Measurements from ENCODE around the gene ZMYND19. TPM values are rescaled to one million over a fixed set of nuclear protein-coding genes. Genes with fewer than 3 reads are reported as not detected.

The ZMYND19 gene
- total RNA-seq, 4 donors from 2014 or later = 5.8 to 15.2 (median 11.8) TPM

DNA sequence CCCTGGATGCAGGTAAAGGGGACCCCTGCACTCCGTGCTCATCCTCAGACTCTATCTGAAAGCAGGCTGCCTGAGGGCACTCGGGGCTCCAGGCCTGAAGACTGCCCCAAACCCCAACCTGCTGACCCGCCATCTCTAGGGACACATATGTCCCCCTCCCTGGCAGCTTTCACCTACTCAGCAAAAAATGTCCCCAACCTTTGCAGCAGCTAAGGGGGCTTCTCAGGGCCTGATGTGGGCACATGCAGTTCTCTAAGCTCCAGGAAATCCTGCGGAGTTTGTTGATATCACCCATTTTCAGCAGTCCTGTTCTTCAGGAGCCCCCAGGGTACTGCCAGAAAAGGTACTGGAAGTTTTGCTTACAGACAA, 9.4 kb downstream of the ZMYND19 start:
- Histone ChIP-seq H3K9me3 (no peaks in the 10 kb centered on the region), H3K4me3 (no peak overlapping the region), H3K27ac (no peak overlapping the region), H3K4me1 (peaks cover 22 to 35% of the 10 kb centered on the region in 2 donors), H3K36me3 (peaks cover 0 to 25% of the 10 kb centered on the region in 2 donors), H3K27me3 (no peaks in the 10 kb centered on the region)
- no peak for TF ChIP-seq POLR2A (IDR thresholded peaks at IDR 0.05)
- TF ChIP-seq, protein P1, sequence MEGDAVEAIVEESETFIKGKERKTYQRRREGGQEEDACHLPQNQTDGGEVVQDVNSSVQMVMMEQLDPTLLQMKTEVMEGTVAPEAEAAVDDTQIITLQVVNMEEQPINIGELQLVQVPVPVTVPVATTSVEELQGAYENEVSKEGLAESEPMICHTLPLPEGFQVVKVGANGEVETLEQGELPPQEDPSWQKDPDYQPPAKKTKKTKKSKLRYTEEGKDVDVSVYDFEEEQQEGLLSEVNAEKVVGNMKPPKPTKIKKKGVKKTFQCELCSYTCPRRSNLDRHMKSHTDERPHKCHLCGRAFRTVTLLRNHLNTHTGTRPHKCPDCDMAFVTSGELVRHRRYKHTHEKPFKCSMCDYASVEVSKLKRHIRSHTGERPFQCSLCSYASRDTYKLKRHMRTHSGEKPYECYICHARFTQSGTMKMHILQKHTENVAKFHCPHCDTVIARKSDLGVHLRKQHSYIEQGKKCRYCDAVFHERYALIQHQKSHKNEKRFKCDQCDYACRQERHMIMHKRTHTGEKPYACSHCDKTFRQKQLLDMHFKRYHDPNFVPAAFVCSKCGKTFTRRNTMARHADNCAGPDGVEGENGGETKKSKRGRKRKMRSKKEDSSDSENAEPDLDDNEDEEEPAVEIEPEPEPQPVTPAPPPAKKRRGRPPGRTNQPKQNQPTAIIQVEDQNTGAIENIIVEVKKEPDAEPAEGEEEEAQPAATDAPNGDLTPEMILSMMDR (IDR thresholded peaks at IDR 0.05 in 4 of 5, conservative IDR thresholded peaks at IDR 0.05 in 1 of 5) = no peak
- in situ Hi-C loops (cut with MboI; ENCODE audit: low sequenced_read_pairs in 4 of 4) = no loop called here
- no peak for DNase-seq
- intact Hi-C loops (cut with DNase I; ENCODE audit: low total_unique reads) = no loop called here
- no peak for ATAC-seq

DNA sequence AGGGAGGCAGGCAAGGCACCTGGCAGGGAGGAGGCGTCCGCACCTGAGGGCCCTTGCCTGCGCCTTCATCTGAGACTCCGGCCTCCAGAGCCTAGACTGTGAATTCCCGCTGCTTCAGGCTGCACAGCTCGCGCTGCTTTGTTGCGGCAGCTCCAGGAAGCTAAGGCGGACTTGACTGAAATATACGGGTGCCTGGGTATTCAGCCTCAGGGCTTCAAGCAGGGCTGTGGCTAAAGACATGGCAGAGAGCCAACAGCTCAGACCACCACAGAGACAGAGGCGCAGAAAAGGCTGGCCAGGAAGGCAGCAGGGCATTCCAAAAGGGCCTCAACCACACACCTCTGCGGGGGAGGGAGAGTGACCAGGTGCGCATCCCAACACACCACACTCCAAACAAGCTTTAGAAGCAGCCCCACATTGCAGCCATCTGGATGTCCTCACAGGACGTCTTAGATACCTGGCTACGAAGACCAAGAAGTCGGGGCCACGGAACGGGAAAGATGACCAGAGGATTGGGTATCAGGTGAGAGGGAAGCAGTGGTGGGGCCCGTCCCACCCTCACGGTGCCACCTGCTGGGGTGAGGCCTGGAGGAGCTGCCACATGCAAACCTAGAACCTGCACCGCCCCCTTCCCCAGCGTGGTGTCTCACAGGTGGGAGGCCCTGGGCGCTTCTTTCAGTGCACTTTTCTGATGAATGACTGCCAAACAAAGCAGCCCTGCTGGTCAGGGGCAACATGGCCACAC, 9.9 kb downstream of the ZMYND19 start:
- H3K4me1 ChIP-seq = peaks cover 28 to 41% of the 10 kb centered on the region in 2 donors
- H3K4me3 ChIP-seq = no peak overlapping the region
- DNase-seq = no peak
- no peak for ATAC-seq
- no peaks in the 10 kb centered on the region for H3K27me3 ChIP-seq
- H3K36me3 ChIP-seq = peaks cover 0 to 25% of the 10 kb centered on the region in 2 donors
- no peak overlapping the region for H3K27ac ChIP-seq
- H3K9me3 ChIP-seq = no peaks in the 10 kb centered on the region
- intact Hi-C loops (cut with DNase I; ENCODE audit: low total_unique reads) = no loop called here
- in situ Hi-C loops (cut with MboI; ENCODE audit: low sequenced_read_pairs in 4 of 4) = no loop called here
- TF ChIP-seq, protein P1 (IDR thresholded peaks at IDR 0.05 in 4 of 5, conservative IDR thresholded peaks at IDR 0.05 in 1 of 5) = no peak
- TF ChIP-seq POLR2A (IDR thresholded peaks at IDR 0.05) = no peak

DNA sequence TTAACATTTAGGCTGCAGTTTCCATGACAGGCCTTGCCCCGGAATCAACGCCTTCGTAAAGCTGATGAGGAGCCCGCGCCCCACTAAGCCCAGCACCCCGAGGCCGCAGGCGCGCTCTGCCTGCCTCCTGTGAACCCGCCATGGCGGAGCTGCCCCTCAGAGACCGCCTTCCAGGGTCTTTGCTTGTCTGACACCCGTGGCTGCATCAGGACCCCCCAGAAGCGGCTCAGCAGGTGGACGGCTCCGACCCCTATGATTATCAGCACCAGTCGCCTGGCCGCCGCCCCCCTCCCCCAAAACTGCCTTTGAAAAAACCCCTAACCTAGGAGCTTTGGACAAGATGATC, 11.1 kb downstream of the ZMYND19 start:
- peaks cover 32 to 43% of the 10 kb centered on the region in 2 donors for H3K4me1 ChIP-seq
- intact Hi-C loops (cut with DNase I; ENCODE audit: low total_unique reads) = loop anchor here (2.0 kb wide), 1 partner anchor 40 kb away; the partner anchor contains the start of gene EHMT1
- ATAC-seq (no peak), DNase-seq (no peak)
- in situ Hi-C loops (cut with MboI; ENCODE audit: low sequenced_read_pairs in 4 of 4) = no loop called here
- no peaks in the 10 kb centered on the region for H3K9me3 ChIP-seq
- peak overlapping the region; percentile 70 to 97 (median 84) for H3K4me3 ChIP-seq
- H3K27me3 ChIP-seq = no peaks in the 10 kb centered on the region
- TF ChIP-seq, protein P1 (IDR thresholded peaks at IDR 0.05 in 4 of 5, conservative IDR thresholded peaks at IDR 0.05 in 1 of 5) = no peak
- no peak for TF ChIP-seq POLR2A (IDR thresholded peaks at IDR 0.05)
- H3K36me3 ChIP-seq = peaks cover 0 to 31% of the 10 kb centered on the region in 2 donors
- H3K27ac ChIP-seq = peak overlapping the region; percentile 72 to 95 (median 84)

DNA sequence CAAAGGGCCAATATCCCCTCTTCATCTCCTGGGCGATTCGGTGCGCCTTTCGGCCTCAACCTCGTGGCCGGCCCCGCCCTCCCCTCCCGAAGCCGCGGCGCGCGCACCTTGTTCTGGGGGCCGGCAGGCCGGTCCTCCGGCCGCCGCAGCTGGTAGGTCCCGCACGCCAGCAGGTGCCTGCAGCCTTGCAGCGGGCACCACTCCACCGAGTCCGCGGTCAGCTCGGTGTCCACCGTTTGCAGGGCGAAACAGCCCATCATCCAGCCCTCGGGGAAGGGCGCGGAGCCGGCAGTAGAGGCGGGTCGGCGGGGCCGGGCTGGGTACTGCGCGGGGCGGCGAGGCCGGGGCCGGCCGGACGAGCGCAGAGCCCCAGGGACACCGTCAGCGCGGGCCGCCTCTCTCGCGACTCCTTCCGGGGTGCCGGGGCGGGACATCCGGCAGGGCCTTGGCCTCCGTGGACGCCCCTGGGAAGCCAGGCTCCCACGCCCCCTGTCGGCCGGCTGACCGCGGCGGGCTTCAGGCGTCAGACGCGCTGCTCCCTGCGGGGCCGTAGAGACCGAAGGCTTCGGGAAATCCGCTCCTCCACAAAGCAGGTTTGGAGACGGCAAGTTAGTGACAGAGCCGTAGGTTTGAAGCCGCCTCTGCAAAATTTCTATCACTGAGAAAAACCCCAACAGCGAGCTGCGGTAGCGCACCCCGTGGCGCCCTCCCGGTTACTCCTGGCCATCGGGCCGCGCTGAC, 11.6 kb downstream of the ZMYND19 start, which contains the start of gene DPH7:
DPH7 (minus strand) TSS at position 408 of the 741 bp plus-strand sequence; CDS start at position 260, 148 bp downstream.
- Histone ChIP-seq H3K27me3 (no peaks in the 10 kb centered on the region), H3K4me1 (peaks cover 32 to 43% of the 10 kb centered on the region in 2 donors), H3K36me3 (peaks cover 0 to 36% of the 10 kb centered on the region in 2 donors), H3K27ac (peak within 1 kb of the TSS; percentile 72 to 95 (median 84)), H3K9me3 (no peaks in the 10 kb centered on the region), H3K4me3 (peak within 1 kb of the TSS; percentile 70 to 97 (median 84))
- peak; percentile 88 to 91 for DNase-seq
- intact Hi-C loops (cut with DNase I; ENCODE audit: low total_unique reads) (loop anchor here (1.0 to 2.0 kb wide), 4 partner anchors 12 to 40 kb away; partner anchors contain the start of genes ARRDC1, EHMT1, MRPL41 and ZMYND19), in situ Hi-C loops (cut with MboI; ENCODE audit: low sequenced_read_pairs in 4 of 4) (no loop called here)
- TF ChIP-seq, protein P1 (IDR thresholded peaks at IDR 0.05 in 4 of 5, conservative IDR thresholded peaks at IDR 0.05 in 1 of 5) = peak; percentile 91 to 99 (median 94)
- peak; percentile 49 to 80 for TF ChIP-seq POLR2A (IDR thresholded peaks at IDR 0.05)
- peak; percentile 88 to 93 for ATAC-seq
